Astrocyte of the hippocampus (primary cell): Measurements from ENCODE around the gene SDS.

ENCODE experiments used
- DNase-seq: peaks from one replicate; pipeline ENCODE4 v3.0.0; 2011; ENCODE audit warnings: low read depth, low spot score

SDS gene, protein sequence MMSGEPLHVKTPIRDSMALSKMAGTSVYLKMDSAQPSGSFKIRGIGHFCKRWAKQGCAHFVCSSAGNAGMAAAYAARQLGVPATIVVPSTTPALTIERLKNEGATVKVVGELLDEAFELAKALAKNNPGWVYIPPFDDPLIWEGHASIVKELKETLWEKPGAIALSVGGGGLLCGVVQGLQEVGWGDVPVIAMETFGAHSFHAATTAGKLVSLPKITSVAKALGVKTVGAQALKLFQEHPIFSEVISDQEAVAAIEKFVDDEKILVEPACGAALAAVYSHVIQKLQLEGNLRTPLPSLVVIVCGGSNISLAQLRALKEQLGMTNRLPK

DNA sequence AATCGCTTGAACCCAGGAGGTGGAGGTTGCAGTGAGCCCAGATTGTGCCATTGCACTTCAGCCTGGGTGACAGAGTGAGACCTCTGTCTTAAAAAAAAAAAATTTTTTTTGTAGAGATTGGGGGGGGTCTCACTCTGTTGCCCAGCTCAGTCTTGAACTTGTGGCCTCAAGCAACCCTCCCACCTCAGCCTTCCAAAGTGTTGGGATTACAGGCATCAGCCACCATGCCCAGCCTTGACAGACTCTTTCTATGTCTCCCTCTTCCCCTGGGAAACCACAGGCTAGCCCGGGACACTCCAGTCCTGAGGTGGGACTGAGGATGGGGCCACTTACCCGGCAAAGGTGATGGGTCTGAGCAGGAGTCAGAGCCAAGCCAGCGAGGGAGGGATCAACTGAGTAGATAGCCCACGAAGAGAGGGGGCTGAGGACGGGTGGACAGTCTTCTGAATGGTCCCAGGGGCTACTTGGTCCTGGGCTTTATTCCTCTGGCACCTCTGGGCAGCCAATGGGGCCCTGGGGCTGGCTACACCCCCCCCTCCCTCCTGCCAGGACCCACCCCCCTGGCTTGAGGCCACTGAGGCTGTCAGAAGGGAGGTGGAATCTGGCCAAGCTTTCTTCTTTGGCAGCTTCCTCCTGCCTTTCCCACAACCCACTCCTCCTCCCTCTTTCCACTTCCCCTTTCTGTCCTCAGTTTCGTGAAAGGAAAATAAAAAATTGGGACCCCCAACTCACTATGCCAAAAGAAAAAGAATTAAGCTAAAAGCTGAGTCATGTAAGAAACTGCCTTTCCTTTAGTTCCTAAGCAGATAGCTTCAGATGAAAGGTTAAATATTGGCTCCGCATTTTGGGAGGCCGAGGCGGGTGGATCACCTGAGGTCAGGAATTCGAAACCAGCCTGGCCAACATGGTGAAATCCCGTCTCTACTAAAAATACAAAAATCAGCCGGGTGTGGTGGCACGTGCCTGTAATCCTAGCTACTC, at the start of gene SDS:
Gene SDS, minus strand, starts transcription at position 453 of the 981 bp plus-strand sequence. CDS start 4,179 bp downstream, outside the sequence.
- peak; percentile 86 for DNase-seq

DNA sequence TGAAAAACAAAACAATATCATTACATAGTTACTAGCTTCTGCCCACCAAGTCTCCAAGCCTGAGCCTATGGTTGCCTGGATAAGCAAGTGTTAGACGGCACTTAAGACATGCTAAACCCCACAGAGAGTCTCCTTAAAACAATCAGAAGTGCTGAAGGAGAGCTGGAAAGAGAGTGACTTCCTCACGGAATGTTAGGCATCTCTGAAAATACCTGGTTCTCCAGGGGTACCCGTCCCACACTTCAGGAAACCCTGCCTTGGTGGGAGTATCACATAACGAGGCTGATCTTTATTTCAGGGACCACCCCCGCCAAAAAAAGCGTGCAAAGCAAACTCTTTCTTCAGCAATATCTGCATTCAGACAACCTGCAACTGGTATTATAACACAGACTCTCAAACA, 49.6 kb upstream of the SDS start:
- no peak for DNase-seq

DNA sequence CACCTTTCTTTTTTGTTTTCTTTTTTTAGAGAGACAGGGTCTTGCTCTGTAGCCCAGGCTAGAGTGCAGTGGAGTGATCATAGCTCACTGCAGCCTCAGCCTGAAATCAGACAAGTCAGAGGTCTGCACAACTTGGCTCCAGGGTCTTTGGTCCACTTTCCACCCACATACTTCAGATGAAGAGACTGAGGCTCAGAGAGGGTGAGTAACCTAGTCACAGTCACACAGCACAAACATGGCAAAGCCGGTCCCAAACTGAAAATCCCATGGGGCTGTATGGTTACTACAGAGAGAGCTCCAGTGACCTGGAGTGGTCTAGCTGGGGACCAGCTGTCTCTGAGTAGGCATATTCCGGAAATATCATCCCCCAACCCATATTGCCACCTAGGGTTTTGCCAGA, 48.8 kb upstream of the SDS start:
- no peak for DNase-seq

DNA sequence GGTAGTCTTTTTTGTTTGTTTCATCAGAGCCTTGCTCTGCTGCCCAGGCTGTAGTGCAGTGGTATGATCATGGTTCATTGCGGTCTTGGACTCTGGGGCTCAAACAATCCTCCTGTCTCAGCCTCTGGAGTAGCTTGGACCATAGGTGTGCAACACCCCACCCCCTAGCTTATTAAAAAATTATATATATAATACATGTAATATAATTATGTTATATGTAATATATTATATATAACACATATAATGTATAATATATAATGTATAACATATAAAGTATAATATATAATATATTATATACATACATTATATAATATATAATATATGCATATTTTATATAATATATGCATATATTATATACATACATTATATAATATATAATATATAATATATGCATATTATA, 46.2 kb upstream of the SDS start:
- no peak for DNase-seq

DNA sequence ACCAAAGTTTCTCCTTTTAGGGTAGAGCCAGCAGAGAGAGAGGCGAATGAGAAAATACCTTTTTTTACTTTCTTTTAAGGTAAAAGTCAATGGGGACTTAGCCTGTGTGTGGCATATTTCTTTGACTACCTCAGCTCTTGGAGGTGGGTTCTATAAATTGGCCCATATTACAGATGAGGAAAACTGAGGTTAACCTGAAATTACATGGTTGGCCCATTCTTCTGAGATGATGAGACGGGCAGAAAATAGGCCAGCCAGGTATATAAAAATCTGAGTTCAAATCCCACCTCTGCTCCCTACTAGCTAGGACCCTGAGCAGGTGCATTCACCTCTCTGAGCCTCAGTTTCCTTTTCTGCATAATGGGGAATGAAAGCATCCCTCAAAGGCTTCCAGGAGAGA, 45.6 kb upstream of the SDS start:
- no peak for DNase-seq

DNA sequence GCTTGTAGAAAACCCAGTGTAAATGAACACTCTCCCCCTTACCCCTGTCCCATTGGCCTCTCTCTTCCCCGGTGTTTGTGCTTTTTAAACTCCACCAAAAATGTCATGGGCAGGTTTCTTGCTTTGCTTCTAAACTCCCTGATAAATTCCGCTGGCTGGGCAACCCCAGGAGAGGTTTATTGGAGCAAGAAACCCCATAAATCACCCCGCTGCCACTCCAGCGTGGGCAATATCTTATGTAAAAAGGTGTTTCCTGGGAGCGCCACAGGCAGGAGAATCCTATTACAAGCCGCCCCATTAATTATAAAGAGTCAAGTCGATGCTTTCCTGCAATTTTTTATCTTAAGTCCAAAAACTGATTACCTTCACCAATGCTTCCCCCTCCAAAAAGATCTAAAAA, 45.2 kb upstream of the SDS start:
- no peak for DNase-seq

DNA sequence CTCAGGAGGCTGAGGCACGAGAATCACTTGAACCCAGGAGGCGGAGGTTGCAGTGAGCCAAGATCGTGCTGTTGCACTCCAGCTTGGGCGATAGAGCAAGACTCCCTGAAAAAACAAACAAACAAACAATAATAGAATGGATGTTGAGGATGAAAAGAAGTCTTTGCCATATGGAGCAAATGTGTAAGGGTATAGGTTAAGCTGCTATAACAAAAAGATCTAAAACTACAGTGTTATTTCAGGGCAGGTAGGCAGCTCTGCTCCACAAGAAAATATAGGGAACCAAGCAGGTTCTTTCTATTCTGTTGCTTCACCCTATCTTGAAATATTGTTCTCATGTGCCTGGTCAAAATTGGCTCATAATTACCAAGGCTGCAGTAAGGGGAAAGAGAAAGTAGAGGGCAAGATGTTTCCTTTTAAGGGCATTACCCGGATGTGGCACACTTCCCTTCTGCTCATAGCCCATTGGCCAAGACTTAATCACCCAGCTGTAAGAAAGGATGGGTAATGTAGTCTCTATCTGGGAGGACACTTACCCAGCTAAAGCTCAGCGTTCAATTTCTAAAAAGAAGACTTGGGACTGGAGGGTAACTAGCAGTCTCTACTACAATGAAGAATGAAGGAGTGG, 42.0 kb upstream of the SDS start:
- DNase-seq = no peak

DNA sequence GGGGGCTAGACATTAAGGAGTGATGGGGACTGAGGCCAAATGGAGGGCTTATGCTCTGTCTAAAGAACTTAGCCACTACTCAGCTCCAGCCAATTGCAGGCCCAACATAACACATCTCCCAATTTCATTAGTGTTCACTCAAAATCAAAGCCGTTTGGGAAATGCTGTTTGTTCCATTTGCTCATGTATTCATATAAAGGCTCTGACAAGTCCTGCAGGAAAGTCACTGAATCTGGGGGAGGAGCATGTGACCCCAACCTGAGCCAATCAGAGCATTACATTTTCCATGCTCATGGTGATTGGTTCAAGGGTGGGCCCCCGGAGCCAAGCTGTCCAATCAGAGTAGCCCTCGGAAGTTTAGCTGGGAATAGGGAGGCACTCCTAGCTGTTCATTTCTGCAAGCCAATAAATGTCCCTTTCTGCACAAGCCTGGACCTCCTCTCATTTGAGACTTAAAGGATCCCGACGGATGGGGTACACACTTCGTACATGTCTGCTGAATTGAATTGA, 39.4 kb upstream of the SDS start:
- DNase-seq = no peak

DNA sequence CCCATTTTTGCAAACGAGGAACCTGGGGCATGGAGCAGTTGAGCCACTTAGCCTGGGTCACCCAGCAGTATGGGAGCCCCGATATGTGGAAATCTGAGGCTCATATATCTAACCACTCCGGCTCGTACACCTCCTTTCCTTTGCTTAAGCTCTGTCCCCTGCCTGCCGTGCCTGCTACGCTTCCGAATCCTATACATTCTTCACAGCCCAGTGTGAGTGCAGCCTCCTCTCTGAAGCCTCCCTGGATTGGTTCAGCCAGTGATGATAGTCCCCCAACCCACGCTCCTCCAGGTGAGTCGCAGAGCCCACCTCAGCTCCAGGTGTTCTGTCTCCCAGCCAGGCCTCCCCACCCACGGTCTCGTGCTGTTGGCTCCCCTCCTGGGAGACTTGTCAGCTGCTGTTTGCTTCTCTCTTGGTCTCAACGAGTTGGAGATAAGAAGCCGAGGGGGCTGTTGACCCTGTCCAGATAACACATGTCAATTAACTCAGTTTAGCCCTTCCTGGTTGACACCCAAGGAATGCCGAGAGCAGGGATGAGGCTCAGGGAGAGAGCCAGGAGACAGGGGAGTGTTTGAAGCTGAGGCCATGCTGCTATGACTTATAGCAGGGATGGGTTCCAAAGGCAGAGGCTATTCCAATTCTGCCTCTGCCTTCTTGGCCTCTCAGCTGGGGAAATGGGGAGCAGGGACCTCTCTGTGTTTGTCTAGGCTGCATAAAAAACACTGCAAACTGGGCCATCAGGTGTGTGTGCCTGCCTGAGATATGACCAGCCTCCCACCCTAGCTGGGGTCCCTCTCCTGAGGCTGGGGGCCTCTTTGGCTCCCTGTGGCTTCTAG, 37.5 kb upstream of the SDS start:
- DNase-seq = no peak

DNA sequence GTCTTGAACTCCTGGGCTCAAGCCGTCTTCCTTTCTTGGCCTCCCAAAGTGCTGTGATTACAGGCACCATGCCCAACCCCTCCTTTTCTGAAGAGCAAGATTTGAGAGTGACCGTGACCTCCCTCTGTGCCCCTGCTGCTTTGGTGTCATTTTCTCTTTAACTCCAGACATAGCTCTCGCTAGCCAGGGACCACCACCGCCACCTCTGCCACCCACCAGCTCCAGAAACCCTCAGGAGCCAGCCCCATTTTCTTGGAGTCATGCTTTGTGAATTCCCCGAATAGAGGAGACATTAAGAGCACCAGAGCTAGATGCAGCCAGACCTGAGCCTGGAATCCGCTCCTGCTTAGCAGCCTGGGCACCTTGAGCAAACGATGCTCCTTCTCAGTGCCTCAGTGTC, 36.6 kb upstream of the SDS start:
- no peak for DNase-seq

DNA sequence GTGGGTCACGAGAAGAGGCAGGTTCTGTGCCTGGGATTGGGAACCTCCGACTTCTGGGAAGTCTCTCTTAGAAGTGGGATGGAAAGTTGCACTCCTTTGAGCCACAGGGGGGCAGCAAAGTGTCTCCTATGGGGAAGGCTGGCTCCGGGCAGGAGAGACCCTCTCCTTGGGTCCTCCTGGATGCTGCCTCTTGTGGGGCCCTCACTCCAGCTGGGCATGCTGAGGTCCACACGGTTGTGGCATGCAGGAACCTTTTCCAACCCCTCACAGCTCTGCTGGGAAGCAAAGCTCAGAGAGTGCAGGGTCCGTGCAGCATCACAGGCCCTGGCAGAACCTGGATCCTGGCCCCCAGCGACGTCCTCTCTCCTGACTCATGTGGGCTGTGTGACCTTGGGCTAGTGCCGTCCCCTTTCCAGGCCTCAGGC, 35.9 kb upstream of the SDS start:
- peak; percentile 67 for DNase-seq

DNA sequence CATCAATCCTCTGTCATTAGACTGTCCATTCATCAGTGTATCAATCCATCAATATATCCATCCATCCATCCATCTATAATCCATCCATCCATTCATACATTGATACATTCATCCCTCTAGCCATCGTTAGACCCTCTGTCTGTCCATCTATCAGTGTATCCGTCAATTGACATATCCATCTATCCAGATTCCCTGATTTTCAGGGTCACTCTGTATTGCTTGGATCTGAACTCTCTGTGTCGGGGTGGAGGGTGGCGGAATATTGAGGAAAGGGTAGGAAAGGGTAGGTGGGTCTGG, 35.6 kb upstream of the SDS start:
- no peak for DNase-seq

DNA sequence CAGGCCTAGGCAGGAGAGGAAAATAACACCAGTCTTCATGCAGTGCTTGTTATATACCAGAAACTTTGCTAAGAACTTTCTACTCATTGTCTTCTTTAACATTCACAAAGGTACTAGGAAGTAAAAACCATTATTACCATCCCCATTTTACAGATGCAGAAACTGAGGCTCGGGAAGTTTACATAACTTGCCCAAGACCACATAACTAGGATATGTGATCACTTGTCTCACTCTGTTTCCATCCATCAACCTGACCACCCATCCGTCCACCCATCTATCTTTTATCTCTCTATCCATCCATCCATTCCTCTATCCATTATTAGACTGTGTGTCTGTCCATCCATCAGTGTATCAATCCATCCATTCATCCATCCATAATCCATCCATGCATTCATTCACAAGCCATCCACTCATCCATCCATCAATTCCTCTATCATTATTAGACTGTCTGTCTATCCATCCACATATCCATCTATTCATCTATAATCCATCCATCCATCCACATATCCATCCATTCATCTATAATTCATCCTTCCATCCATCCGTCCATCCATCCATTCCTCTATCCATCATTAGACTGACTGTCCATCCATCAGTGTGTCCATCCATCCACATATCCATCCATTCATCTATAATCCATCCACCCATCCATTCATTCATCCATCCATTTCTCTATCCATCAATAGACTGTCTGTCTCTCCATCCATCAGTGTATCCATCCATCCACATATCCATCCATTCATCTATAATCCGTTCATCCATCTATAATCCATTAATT, 35.0 kb upstream of the SDS start:
- no peak for DNase-seq

DNA sequence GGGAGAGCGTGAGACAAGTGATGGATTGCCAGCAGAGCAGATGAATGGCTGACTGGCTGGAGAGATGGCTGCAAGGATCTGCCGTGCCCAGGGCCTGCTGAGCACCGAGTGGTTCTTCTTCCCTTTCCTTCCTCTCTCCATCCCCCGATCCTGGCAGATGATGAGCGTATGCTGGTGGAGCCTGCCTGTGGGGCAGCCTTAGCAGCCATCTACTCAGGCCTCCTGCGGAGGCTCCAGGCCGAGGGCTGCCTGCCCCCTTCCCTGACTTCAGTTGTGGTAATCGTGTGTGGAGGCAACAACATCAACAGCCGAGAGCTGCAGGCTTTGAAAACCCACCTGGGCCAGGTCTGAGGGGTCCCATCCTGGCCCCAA, 34.0 kb upstream of the SDS start:
- DNase-seq = no peak

DNA sequence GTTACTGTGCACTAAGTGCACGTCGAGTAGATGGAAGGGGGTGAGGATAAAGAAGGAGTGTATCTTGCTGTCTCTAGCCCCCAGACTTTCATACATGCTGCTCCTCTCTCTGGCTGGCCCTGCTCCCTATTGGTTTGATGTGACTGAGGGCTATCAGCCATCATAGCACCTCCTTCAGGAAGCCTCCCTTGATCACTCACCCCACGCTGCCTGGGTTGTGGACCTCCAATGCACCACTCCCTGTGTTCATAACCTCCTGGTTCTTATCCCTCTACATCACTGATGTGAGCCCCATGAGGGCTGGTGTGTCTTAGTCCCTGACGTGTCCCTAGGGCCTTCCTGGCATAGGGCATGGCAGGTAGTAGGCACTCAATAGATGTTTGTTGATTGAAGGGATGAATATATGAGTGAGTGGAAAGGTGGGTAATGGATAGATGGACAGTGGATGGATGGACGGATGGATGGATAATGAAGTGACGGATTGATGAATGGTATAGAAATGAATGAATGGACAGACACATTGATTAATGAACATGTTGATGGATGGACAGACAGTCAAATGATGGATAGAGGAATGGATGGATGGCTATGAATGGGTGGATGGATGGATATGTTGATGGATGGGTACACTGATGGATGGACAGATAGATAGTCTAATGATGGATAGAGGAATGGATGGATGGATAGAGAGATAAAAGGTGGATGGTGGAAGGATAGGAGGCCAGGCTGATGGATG, 33.5 kb upstream of the SDS start:
- no peak for DNase-seq

DNA sequence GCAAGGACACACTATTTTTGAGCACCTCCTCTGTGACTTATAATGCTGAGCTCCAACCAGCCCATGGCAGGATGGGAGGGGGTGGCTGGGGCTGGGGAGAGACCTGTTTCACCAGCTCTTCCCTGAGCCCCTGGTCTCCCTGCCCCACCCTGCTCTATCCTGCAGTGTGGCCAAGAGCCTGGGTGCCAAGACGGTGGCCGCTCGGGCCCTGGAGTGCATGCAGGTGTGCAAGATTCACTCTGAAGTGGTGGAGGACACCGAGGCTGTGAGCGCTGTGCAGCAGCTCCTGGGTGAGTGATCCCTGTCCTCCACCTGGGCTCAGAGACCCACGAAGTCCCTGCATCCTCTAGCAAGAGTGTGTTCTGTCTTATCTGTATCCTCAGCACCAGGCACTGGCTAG, 32.9 kb upstream of the SDS start:
- no peak for DNase-seq

DNA sequence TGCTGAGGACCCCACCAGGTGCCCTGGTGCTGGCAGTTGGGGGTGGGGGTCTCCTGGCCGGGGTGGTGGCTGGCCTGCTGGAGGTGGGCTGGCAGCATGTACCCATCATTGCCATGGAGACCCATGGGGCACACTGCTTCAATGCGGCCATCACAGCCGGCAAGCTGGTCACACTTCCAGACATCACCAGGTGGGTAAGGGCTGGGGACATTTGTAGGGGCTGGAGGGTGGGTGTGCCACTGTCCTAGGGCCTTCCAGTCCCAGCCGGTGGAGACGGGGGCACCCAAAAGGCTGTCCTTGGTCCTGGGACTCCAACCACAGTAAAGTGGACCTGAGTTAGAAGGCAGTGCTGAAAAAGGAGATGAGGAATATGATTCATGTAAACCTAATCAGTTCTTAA, 31.7 kb upstream of the SDS start:
- DNase-seq = no peak

DNA sequence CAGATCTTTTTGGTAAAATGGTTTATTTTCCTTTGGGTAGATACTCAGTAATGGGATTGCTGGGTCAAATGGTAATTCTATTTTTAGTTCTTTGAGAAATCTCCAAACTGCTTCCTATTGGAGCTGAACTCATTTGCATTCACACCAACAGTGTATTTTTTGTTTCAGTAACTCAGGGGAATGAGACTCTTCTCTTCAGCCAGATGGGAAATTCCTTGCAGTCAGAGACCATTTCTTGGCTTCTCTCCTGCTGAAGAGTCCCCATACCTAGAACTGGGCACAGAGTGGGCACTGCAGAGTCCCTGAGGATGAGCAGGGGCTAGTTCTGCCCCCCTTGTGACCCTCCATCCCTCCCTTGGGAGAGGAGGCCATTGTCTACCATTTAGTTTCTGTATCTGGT, 29.3 kb upstream of the SDS start:
- peak; percentile 50 for DNase-seq

DNA sequence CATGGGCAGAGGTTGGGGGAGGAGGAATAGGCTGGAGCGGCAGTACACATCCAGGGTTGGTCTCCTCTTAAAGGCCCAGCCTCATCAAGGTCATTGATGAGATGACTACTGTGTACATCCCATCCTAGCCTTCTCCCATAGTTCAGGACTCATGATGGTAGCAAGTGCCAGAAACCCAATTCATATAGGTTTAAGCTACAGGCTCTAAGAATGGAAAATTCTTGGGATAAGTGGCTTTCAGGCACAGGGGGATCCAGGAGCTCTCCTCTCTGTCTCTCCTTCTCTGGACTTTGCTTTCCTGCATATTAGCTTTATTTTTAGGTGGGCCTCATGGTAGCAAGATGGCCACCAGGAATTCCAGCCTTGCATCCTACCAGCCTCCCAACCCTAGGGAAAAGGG, 24.8 kb upstream of the SDS start:
- no peak for DNase-seq

DNA sequence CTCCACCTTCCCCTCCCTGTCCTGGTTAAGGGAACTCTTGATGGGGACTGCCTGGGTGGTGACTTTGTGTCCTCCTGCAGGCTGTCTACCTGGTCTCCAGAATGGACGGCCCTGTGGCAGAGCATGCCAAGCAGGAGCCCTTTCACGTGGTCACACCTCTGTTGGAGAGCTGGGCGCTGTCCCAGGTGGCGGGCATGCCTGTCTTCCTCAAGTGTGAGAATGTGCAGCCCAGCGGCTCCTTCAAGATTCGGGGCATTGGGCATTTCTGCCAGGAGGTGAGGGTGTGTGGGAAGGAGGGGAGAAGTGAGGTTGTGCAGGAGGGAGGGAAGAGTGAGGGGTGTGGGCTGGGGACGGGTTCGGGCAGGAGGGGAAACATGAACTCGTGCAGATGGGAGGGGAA, 24.2 kb upstream of the SDS start:
- DNase-seq = no peak
